SK-N-SH (cell line): ENCODE results near the gene CDH4. TPM values are rescaled to one million over a fixed set of nuclear protein-coding genes. Genes with fewer than 3 reads are reported as not detected.

Experiments used
- CTCF ChIA-PET: fragments of 300-600, 350-600 bp; formaldehyde crosslinking; extraction: SDS; loops from one replicate; lab custom pipeline; 2021; lab: Yijun Ruan, JAX
- POLR2A ChIA-PET: fragments of 350-600 bp; sonication (Branson Sonifier 250); formaldehyde crosslinking; extraction: SDS; loops from one replicate; lab custom pipeline; 2020; ENCODE audit warnings: antibody characterized with exemption, inconsistent platforms; lab: Yijun Ruan, JAX
- DNase-seq: peaks from one replicate; pipeline ENCODE4 v3.0.0; 2012
- H2AFZ ChIP-seq: fragments of 200-600 bp; sonication (generic); 2 replicates; pipeline ENCODE4 v1.8.1; 2016; ENCODE audit warnings: antibody characterized with exemption, mild to moderate bottlenecking, low read depth
- H3F3A ChIP-seq: fragments of 200-600 bp; sonication (generic); replicated peaks from 2 replicates; pipeline ENCODE3; 2016; ENCODE audit warnings: antibody characterized with exemption, mild to moderate bottlenecking; ENCODE audit not compliant: insufficient read depth
- H3K27ac ChIP-seq, 2 experiments: fragments of 200-500 bp in 1 of 2; fragments of 200-600 bp in 1 of 2; sonication (Bioruptor generic) in 1 of 2; sonication (generic), shearing (Covaris generic) in 1 of 2; 2 replicates each; pipeline versions ENCODE4 v1.5.1 to v1.6.1; 2014 to 2016; ENCODE audit warnings: low read depth in 2 of 2, inconsistent platforms in 1 of 2, low read length in 1 of 2, mild to moderate bottlenecking in 1 of 2, mixed read lengths in 1 of 2
- H3K27me3 ChIP-seq: fragments of 200-600 bp; sonication (generic), shearing (Covaris generic); 2 replicates; pipeline ENCODE4 v1.6.1; 2016; ENCODE audit warnings: mixed run types; ENCODE audit not compliant: insufficient read depth
- H3K36me3 ChIP-seq, 2 experiments: fragments of 200-500 bp in 1 of 2; fragments of 200-600 bp in 1 of 2; sonication (Bioruptor generic) in 1 of 2; sonication (generic) in 1 of 2; replicated peaks in 1 of 2; 2 replicates each; pipeline versions ENCODE3 to v1.5.1; 2014 to 2016; ENCODE audit warnings: low read length in 1 of 2, mild to moderate bottlenecking in 1 of 2; ENCODE audit not compliant: insufficient read depth in 2 of 2, control insufficient read depth in 1 of 2
- H3K4me1 ChIP-seq, 2 experiments: fragments of 200-500 bp in 1 of 2; fragments of 200-600 bp in 1 of 2; sonication (Bioruptor generic) in 1 of 2; sonication (generic), shearing (Covaris generic) in 1 of 2; 2 replicates each; pipeline versions ENCODE4 v1.5.1 to v1.6.1; 2014 to 2016; ENCODE audit warnings: low read depth in 1 of 2, low read length in 1 of 2, mixed run types in 1 of 2; ENCODE audit not compliant: insufficient read depth in 2 of 2, control insufficient read depth in 1 of 2
- H3K4me2 ChIP-seq: fragments of 200-600 bp; sonication (generic), shearing (Covaris generic); 2 replicates; pipeline ENCODE4 v1.6.1; 2017; ENCODE audit warnings: mixed run types
- H3K4me3 ChIP-seq, 2 experiments: fragments of 200-500 bp in 1 of 2; fragments of 200-600 bp in 1 of 2; sonication (Bioruptor generic) in 1 of 2; sonication (generic), shearing (Covaris generic) in 1 of 2; 2 replicates each; pipeline versions ENCODE4 v1.5.1 to v1.8.1; 2014 to 2016; ENCODE audit warnings: low read depth in 2 of 2, inconsistent platforms in 1 of 2, low read length in 1 of 2, mild to moderate bottlenecking in 1 of 2, mixed read lengths in 1 of 2, moderate library complexity in 1 of 2
- H3K79me2 ChIP-seq: fragments of 200-600 bp; sonication (generic); 2 replicates; pipeline ENCODE4 v1.8.1; 2017; ENCODE audit warnings: mild to moderate bottlenecking; ENCODE audit not compliant: insufficient read depth
- H3K9ac ChIP-seq: fragments of 200-600 bp; sonication (generic); 2 replicates; pipeline ENCODE4 v1.6.1; 2017; ENCODE audit warnings: mixed run types
- H3K9me2 ChIP-seq: fragments of 200-600 bp; sonication (generic); 2 replicates; pipeline ENCODE4 v1.6.1; 2017; ENCODE audit warnings: mixed run types
- H3K9me3 ChIP-seq: fragments of 200-600 bp; sonication (generic); 2 replicates; pipeline ENCODE4 v1.6.1; 2017; ENCODE audit warnings: mixed run types, mild to moderate bottlenecking, moderate library complexity
- H4K20me1 ChIP-seq: fragments of 200-600 bp; sonication (generic); 2 replicates; pipeline ENCODE4 v1.6.1; 2017; ENCODE audit warnings: mild to moderate bottlenecking, mixed run types; ENCODE audit not compliant: insufficient read depth
- ELF1 ChIP-seq: IDR thresholded peaks from 2 replicates; pipeline ENCODE4 v1.4.0; 2012
- EZH2phosphoT487 ChIP-seq: fragments of 200-600 bp; sonication (generic); IDR thresholded peaks from 2 replicates; pipeline ENCODE4 v1.6.1; 2017; ENCODE audit warnings: low read depth, mixed run types, mild to moderate bottlenecking, antibody characterized with exemption, moderate library complexity, borderline replicate concordance
- FOSL2 ChIP-seq: IDR thresholded peaks from 2 replicates; pipeline ENCODE4 v1.4.0; 2012; ENCODE audit warnings: low read depth, mild to moderate bottlenecking, moderate library complexity, borderline replicate concordance
- FOXJ3 ChIP-seq: sonication (generic); formaldehyde crosslinking; IDR thresholded peaks from 2 replicates; pipeline ENCODE4 v1.5.1; 2020; ENCODE audit warnings: mild to moderate bottlenecking, missing genetic modification reagents
- FOXM1 ChIP-seq: IDR thresholded peaks from 2 replicates; pipeline ENCODE4 v1.4.0; 2012; ENCODE audit warnings: low read depth, mild to moderate bottlenecking
- GATA2 ChIP-seq: sonication (generic); formaldehyde crosslinking; IDR thresholded peaks from 2 replicates; pipeline ENCODE4 v1.5.0; 2020; ENCODE audit warnings: mild to moderate bottlenecking, missing genetic modification reagents
- IRF3 ChIP-seq: fragments of 150-350 bp; IDR thresholded peaks from 2 replicates; pipeline ENCODE4 v1.6.1; 2016; ENCODE audit warnings: mild to moderate bottlenecking, low read depth, low read length
- JUND ChIP-seq: IDR thresholded peaks from 2 replicates; pipeline ENCODE4 v1.4.0; 2012
- MEF2A ChIP-seq: IDR thresholded peaks from 2 replicates; pipeline ENCODE4 v1.4.0; 2012; ENCODE audit warnings: low read depth, borderline replicate concordance
- PBX3 ChIP-seq: IDR thresholded peaks from 2 replicates; pipeline ENCODE4; 2012
- RAD21 ChIP-seq: IDR thresholded peaks from 2 replicates; pipeline ENCODE4 v1.6.1; 2012; ENCODE audit warnings: mild to moderate bottlenecking, low read length
- RCOR1 ChIP-seq: fragments of 150-350 bp; IDR thresholded peaks from 2 replicates; pipeline ENCODE4 v1.6.1; 2017; ENCODE audit warnings: antibody characterized with exemption, low read length
- RFX5 ChIP-seq: IDR thresholded peaks from 2 replicates; pipeline ENCODE4 v1.6.1; 2012; ENCODE audit warnings: mild to moderate bottlenecking, improper control_type of control experiment, low read length
- TCF12 ChIP-seq: IDR thresholded peaks from 2 replicates; pipeline ENCODE4 v1.4.0; 2012
- ZBTB33 ChIP-seq: IDR thresholded peaks from 2 replicates; pipeline ENCODE4 v1.4.0; 2012; ENCODE audit warnings: low read depth, borderline replicate concordance
- WGBS: methylation state at CpG from one replicate; pipeline ENCODE4 v1.1.6; 2017; ENCODE audit warnings: low lambda C conversion rate; 5-methylcytosine and 5-hydroxymethylcytosine counted together
- polyA plus RNA-seq, 3 experiments: library from polyadenylated mRNA; depleted of rRNA; stranded (reverse); fragments of >200 nt; gene quantifications; 2 replicates each; pipeline ENCODE4 v1.2.3, GENCODE V29; 2012

Gene CDH4
- polyA plus RNA-seq, 1 of the 3 experiments (the other 2 are of a cell fraction), result not detected

GRCh38 chr20:61576372-61576771, 324.3 kb downstream of the CDH4 start:
- no peak for TF ChIP-seq JUND
- TF ChIP-seq RFX5, result no peak
- no peak for TF ChIP-seq RCOR1
- TF ChIP-seq FOXM1, result no peak
- TF ChIP-seq MEF2A, result no peak
- no peak for TF ChIP-seq FOXJ3 (CRISPR knock-in tag)

GRCh38 chr20:61577065-61577464, 325.0 kb downstream of the CDH4 start:
- 76% methylated on average over 1 of the region's 1 CpG for WGBS
- no peak overlapping the region for H3K9ac ChIP-seq
- no peaks in the 10 kb centered on the region for H3K9me2 ChIP-seq
- H3K9me3 ChIP-seq, result no peaks in the 10 kb centered on the region
- TF ChIP-seq ELF1 (no peak), RCOR1 (no peak), MEF2A (no peak), TCF12 (no peak), IRF3 (no peak), PBX3 (no peak)
- no peak overlapping the region for H2AFZ ChIP-seq
- no peaks in the 10 kb centered on the region for H4K20me1 ChIP-seq
- no peak overlapping the region for H3K27ac ChIP-seq
- H3K4me2 ChIP-seq, result no peak overlapping the region
- H3F3A ChIP-seq, result no peaks in the 10 kb centered on the region
- H3K79me2 ChIP-seq, result no peaks in the 10 kb centered on the region
- CTCF ChIA-PET, result no interaction called here
- H3K4me1 ChIP-seq, result no peaks in the 10 kb centered on the region; a peak in 1 of 4 replicates
- H3K36me3 ChIP-seq, result no peaks in the 10 kb centered on the region
- no peak for DNase-seq
- no peaks in the 10 kb centered on the region for H3K27me3 ChIP-seq
- no peak overlapping the region for H3K4me3 ChIP-seq
- POLR2A ChIA-PET, result no interaction called here

More at GRCh38 chr20:61576372-61576771, 324.3 kb downstream of the CDH4 start:
- H3K27ac ChIP-seq, result no peak overlapping the region
- H3K79me2 ChIP-seq, result no peaks in the 10 kb centered on the region
- H3F3A ChIP-seq, result no peaks in the 10 kb centered on the region
- no peak overlapping the region for H3K9ac ChIP-seq
- 23% methylated on average over 5 of the region's 5 CpGs for WGBS
- H3K9me2 ChIP-seq, result no peaks in the 10 kb centered on the region
- H2AFZ ChIP-seq, result no peak overlapping the region
- H3K4me1 ChIP-seq, result no peaks in the 10 kb centered on the region; a peak in 1 of 4 replicates
- no peaks in the 10 kb centered on the region for H4K20me1 ChIP-seq
- no peak for DNase-seq
- H3K4me3 ChIP-seq, result no peak overlapping the region
- CTCF ChIA-PET, result interaction anchor here (0.6 kb wide), 1 partner anchor 9 kb away, joined by 3 read pairs; no protein-coding TSS in a partner anchor
- no peak overlapping the region for H3K4me2 ChIP-seq
- POLR2A ChIA-PET, result no interaction called here
- H3K27me3 ChIP-seq, result no peaks in the 10 kb centered on the region
- H3K36me3 ChIP-seq, result no peaks in the 10 kb centered on the region
- no peaks in the 10 kb centered on the region for H3K9me3 ChIP-seq

- Histone ChIP-seq H3F3A (no peaks in the 10 kb centered on the region), H3K4me2 (no peak overlapping the region), H3K27ac (no peak overlapping the region), H3K36me3 (no peaks in the 10 kb centered on the region), H3K79me2 (no peaks in the 10 kb centered on the region), H3K4me3 (no peak overlapping the region), H3K9me2 (no peaks in the 10 kb centered on the region), H3K9ac (no peak overlapping the region), H2AFZ (no peak overlapping the region), H4K20me1 (no peaks in the 10 kb centered on the region)
- ChIA-PET CTCF (interaction anchor here (1.0 to 1.3 kb wide), 2 partner anchors 64 to 308 kb away, joined by 3 read pairs; no protein-coding TSS in a partner anchor), POLR2A (no interaction called here)
- WGBS, result 68% methylated on average over 7 of the region's 7 CpGs
- DNase-seq, result no peak
- TF ChIP-seq ZBTB33 (no peak), FOXJ3 (CRISPR knock-in tag) (no peak), EZH2phosphoT487 (no peak), IRF3 (no peak), GATA2 (no peak), RAD21 (no peak), FOXM1 (no peak), FOSL2 (no peak)
- TF ChIP-seq, all 33 proteins: peak for 0
- peaks cover 0 to 4% of the 10 kb centered on the region in 2 experiments; a peak in 1 of 4 replicates for H3K4me1 ChIP-seq
- no peaks in the 10 kb centered on the region for H3K9me3 ChIP-seq
- H3K27me3 ChIP-seq, result no peaks in the 10 kb centered on the region
Measured at GRCh38 chr20:61579908-61580307, 327.8 kb downstream of the CDH4 start.
